ENCODE results near the gene LRBA. TPM values are rescaled to one million over a fixed set of nuclear protein-coding genes. Genes with fewer than 3 reads are reported as not detected.

LRBA gene
- total and polyA plus RNA-seq, 2 of the 4 experiments (the other 2 are of a cell fraction): 10.2 to 51.6 TPM

DNA sequence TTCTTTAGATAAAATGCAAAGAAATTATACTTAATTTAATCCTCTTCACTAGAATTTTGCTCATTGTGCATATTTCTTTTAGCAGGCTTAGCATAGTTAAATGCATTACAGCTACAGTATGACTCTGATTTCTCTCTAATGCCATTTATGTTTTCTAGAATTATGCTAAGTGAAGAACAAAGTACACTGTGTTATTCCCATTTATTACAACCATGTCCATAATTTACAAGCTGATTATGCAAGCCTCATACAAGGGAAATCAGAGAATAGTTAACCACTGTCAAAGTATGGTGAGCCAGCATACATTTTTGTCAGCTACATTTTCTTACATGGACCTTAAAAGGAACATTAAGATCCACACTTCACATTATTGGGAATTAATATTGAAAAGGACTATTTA is 334.0 kb downstream of the LRBA start:
- Histone ChIP-seq H3K27me3 (ENCODE audit: control insufficient read depth, insufficient read depth, low read length) (no peaks in the 10 kb centered on the region), H3K4ac (ENCODE audit: low read depth, low read length) (no peak overlapping the region), H3K4me1 (ENCODE audit: control insufficient read depth, insufficient read depth, low read length) (no peaks in the 10 kb centered on the region), H3K23ac (ENCODE audit: low read depth, low read length) (no peak overlapping the region), H3K56ac (ENCODE audit: extremely low read depth, insufficient read depth, low read length) (no peak overlapping the region), H3K79me1 (ENCODE audit: low read depth in 1 of 2, low read length in 2 of 2) (no peaks in the 10 kb centered on the region), H3K9me3 (ENCODE audit: control insufficient read depth, insufficient read depth, low read length) (no peaks in the 10 kb centered on the region), H3K9me1 (ENCODE audit: insufficient read depth, low read length) (peaks cover 2% of the 10 kb centered on the region; the same call in 1 of the 2 replicates), H3K27ac (ENCODE audit: insufficient read depth, low read length) (no peak overlapping the region), H3K9ac (ENCODE audit: low read depth, low read length) (no peak overlapping the region), H3K4me3 (ENCODE audit: insufficient read depth, low read depth, low read length) (no peak overlapping the region), H2BK15ac (ENCODE audit: low read depth, low read length) (no peak overlapping the region), H2BK120ac (ENCODE audit: low read depth, low read length) (no peak overlapping the region), H2AFZ (replicated peaks; ENCODE audit: low read length, poor library complexity) (no peak overlapping the region), H4K20me1 (ENCODE audit: insufficient read depth, low read length) (no peaks in the 10 kb centered on the region), H3K4me2 (ENCODE audit: low read depth, low read length) (no peak overlapping the region), H3K36me3 (ENCODE audit: control insufficient read depth, insufficient read depth, low read length) (no peaks in the 10 kb centered on the region), H4K8ac (ENCODE audit: low read depth in 2 of 2, low read length in 2 of 2) (no peak overlapping the region), H3K18ac (ENCODE audit: low read depth, low read length) (no peak overlapping the region), H2AK5ac (ENCODE audit: low read depth, low read length) (no peak overlapping the region), H2BK5ac (ENCODE audit: low read depth, low read length, poor library complexity, severe bottlenecking) (no peak overlapping the region), H3K14ac (replicated peaks; ENCODE audit: low read depth, low read length) (no peak overlapping the region), H2BK20ac (ENCODE audit: low read depth, low read length) (no peak overlapping the region), H4K5ac (ENCODE audit: low read depth, low read length) (no peak overlapping the region), H4K91ac (ENCODE audit: insufficient read depth, low read depth, low read length) (no peak overlapping the region), H2AK9ac (replicated peaks; ENCODE audit: low read depth, low read length, poor library complexity) (no peak overlapping the region)
- dilution Hi-C loops (cut with HindIII; ENCODE audit: low sequenced_read_pairs, unreplicated experiment): no loop called here
- in situ Hi-C loops (cut with MboI; ENCODE audit: low sequenced_read_pairs): no loop called here
- TF ChIP-seq FOS (IDR thresholded peaks at IDR 0.05; ENCODE audit: low read depth, low read length): no peak
- ChIA-PET POLR2A (ENCODE audit: unreplicated experiment) (no interaction called here), CTCF (interaction anchor here (0.6 to 1.5 kb wide), 3 partner anchors 11 to 19 kb away, joined by 3 read pairs; no protein-coding TSS in a partner anchor)
- ATAC-seq (ENCODE audit: low read depth): no peak
- no TSS peak for BruUV-seq (replicated peaks)
- intact Hi-C loops (cut with micrococcal nuclease): loop anchor here (5.0 kb wide), 1 partner anchor 51 kb away; no protein-coding TSS in a partner anchor
- no peak for DNase-seq
